ENCODE measurements around the gene CEP68. TPM values are rescaled to one million over a fixed set of nuclear protein-coding genes. Genes with fewer than 3 reads are reported as not detected.

CEP68 gene
- total RNA-seq, 4 donors from 2014 or later = 14.1 to 55.0 (median 30.0) TPM

DNA sequence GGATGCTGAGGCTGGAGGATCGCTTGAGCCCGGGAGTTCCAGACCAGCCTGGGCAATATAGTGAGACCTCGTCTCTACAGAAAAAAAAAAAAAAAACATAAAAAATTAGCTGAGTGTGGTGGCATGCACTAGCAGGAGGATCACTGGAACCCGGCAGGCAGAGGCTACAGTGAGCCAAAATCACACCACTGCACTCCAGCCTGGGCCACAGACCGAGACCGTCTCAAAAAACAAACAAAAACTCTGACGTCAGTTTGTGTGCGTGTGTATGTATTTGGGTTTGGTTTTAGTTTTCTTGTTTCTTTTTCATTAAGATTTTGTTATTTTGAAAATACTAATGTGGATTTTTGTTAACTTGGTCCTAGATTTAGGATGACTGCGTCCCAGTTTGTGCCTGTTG is 19.0 kb downstream of the CEP68 start:
- DNase-seq = no peak
- TF ChIP-seq, protein P1, sequence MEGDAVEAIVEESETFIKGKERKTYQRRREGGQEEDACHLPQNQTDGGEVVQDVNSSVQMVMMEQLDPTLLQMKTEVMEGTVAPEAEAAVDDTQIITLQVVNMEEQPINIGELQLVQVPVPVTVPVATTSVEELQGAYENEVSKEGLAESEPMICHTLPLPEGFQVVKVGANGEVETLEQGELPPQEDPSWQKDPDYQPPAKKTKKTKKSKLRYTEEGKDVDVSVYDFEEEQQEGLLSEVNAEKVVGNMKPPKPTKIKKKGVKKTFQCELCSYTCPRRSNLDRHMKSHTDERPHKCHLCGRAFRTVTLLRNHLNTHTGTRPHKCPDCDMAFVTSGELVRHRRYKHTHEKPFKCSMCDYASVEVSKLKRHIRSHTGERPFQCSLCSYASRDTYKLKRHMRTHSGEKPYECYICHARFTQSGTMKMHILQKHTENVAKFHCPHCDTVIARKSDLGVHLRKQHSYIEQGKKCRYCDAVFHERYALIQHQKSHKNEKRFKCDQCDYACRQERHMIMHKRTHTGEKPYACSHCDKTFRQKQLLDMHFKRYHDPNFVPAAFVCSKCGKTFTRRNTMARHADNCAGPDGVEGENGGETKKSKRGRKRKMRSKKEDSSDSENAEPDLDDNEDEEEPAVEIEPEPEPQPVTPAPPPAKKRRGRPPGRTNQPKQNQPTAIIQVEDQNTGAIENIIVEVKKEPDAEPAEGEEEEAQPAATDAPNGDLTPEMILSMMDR (IDR thresholded peaks at IDR 0.05) = no peak
- no peak for TF ChIP-seq POLR2A (IDR thresholded peaks at IDR 0.05)
- Histone ChIP-seq H3K9me3 (no peaks in the 10 kb centered on the region), H3K36me3 (no peaks in the 10 kb centered on the region), H3K4me1 (peaks cover 10 to 12% of the 10 kb centered on the region in 2 donors), H3K27ac (peak overlapping the region; percentile 25 to 56), H3K27me3 (no peaks in the 10 kb centered on the region), H3K4me3 (no peak overlapping the region)
- intact Hi-C loops (cut with DNase I; ENCODE audit: low total_unique reads) = no loop called here

DNA sequence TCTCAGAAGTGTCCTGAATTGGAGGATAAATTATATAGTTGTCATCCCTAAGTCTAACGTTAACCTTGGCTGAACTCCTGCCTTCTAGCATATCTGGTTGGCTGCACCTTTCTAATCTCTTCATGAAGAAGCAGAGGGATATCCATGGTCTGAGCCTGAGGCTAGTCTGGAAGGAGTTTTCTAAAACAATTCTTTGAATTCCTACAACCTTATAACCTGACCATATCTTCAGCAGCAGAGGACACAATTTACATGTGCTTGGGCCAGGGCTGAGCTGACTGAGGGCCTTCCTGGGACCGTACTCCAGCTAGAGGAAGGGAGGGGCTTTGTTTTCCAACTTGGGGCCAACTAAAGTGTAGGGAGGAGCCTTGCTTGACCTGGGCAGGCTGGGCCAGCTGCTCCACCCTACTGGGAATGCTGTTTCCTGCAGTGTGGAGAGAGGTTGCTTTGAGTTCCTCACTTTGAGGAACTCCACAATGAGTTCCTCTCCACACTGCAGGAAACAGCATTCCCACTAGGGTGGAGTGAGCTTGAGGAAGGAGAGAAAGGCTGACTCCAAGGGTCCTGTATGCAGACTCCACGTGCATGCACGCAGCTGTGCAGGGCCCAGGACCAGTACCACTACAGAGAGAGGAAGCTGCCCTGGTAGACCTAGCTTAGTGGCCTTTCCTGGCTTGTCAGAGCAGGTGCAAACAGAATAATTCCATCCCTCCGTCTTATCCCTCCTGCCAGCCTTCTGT is 19.6 kb downstream of the CEP68 start:
- no peak for TF ChIP-seq POLR2A (IDR thresholded peaks at IDR 0.05)
- TF ChIP-seq, protein P1 (IDR thresholded peaks at IDR 0.05) = peak in 1 of 4 experiments; percentile 3
- Histone ChIP-seq H3K4me3 (no peak overlapping the region), H3K9me3 (no peaks in the 10 kb centered on the region), H3K27ac (peak overlapping the region; percentile 25 to 56), H3K4me1 (peaks cover 10 to 12% of the 10 kb centered on the region in 2 donors), H3K27me3 (no peaks in the 10 kb centered on the region), H3K36me3 (no peaks in the 10 kb centered on the region)
- intact Hi-C loops (cut with DNase I; ENCODE audit: low total_unique reads) = no loop called here
- DNase-seq = no peak

DNA sequence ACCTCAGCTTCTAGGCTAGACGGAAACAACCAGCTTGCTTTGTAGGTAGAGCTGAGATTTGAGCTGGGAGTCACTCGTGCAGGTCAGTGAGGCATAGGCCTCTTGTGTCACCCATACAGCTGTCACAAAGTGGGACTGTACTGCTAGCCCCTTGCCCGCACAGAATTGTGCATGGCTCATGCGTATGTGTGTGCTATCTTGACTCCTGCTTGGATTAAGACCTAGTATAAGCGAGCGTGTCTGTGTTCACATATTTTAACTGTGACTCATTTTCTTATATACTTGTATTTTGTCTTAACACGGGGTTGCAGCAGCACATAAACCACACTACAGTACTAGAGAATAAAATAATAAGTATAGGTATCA is 20.1 kb downstream of the CEP68 start:
- no peaks in the 10 kb centered on the region for H3K36me3 ChIP-seq

DNA sequence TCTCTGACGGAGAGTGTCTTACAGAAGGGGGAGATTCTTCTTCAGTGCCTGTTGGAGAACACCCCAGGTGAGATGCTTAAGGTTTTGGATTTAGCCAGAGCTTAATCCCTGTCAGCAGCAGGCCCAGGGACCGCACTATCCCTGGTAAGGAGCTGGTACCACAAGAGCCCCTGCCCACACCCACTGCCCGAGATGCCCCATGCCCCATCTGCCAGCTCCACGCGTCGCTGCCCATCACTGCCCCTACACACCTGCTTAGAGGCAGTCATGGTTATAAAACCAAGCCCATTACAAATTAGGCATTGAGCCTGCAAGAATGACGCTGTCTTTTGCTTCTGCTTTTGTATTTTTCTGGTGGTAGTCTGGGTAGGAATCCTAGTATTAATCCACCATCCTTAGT is 21.7 kb downstream of the CEP68 start:
- Histone ChIP-seq H3K27me3 (no peaks in the 10 kb centered on the region), H3K36me3 (no peaks in the 10 kb centered on the region), H3K27ac (no peak overlapping the region), H3K9me3 (no peaks in the 10 kb centered on the region), H3K4me3 (no peak overlapping the region), H3K4me1 (peaks cover 10 to 12% of the 10 kb centered on the region in 2 donors)
- TF ChIP-seq, protein P1 (IDR thresholded peaks at IDR 0.05) = no peak
- TF ChIP-seq POLR2A (IDR thresholded peaks at IDR 0.05) = no peak
- DNase-seq = no peak
- intact Hi-C loops (cut with DNase I; ENCODE audit: low total_unique reads) = no loop called here

More for the DNA sequence above, 20.1 kb downstream of the CEP68 start:
- Histone ChIP-seq H3K9me3 (no peaks in the 10 kb centered on the region), H3K27ac (peak overlapping the region; percentile 25 to 56), H3K4me3 (no peak overlapping the region), H3K4me1 (peaks cover 10 to 12% of the 10 kb centered on the region in 2 donors), H3K27me3 (no peaks in the 10 kb centered on the region)
- TF ChIP-seq, protein P1 (IDR thresholded peaks at IDR 0.05) = no peak
- no peak for TF ChIP-seq POLR2A (IDR thresholded peaks at IDR 0.05)
- intact Hi-C loops (cut with DNase I; ENCODE audit: low total_unique reads) = no loop called here
- no peak for DNase-seq

DNA sequence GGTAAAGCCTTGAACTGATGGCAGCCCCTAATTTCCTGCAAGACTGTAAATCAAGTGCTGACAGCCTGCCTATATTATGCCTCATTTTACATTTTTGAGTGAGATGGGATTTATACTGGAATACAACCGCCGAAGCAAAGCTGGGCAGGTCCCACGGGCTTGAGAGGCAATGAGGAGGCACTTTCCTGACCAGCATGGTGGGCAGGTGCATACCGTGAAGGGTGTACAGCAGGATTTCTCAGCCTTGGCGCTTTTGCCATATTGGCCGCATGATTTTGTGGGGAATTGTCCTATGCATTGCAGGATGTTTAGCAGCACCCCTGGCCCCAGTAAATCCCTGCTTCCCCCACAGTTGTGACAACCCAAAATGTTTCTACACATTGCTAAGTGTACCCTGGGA is 22.8 kb downstream of the CEP68 start:
- Histone ChIP-seq H3K36me3 (no peaks in the 10 kb centered on the region), H3K27ac (no peak overlapping the region), H3K4me3 (no peak overlapping the region), H3K4me1 (peaks cover 10 to 12% of the 10 kb centered on the region in 2 donors), H3K9me3 (no peaks in the 10 kb centered on the region), H3K27me3 (no peaks in the 10 kb centered on the region)
- intact Hi-C loops (cut with DNase I; ENCODE audit: low total_unique reads) = no loop called here
- no peak for TF ChIP-seq POLR2A (IDR thresholded peaks at IDR 0.05)
- TF ChIP-seq, protein P1 (IDR thresholded peaks at IDR 0.05) = no peak
- no peak for DNase-seq

All from uterus (tissue), 4 donors.